ENCODE measurements around the gene UQCR10.

UQCR10 gene

GRCh38 chr22:29765905-29766631 lies 1.1 kb upstream of the UQCR10 start:
- DNase-seq (ENCODE audit: low read depth), result peak; percentile 15

GRCh38 chr22:29766632-29767170 lies 468 bp upstream of the UQCR10 start, which contains the start of gene ZMAT5:
Gene ZMAT5 (minus strand): TSS chr22:29767007. CDS start chr22:29748544, 18,463 bp downstream.
- peak; percentile 82 for DNase-seq (ENCODE audit: low read depth)

GRCh38 chr22:29768052-29768693 lies 1.0 kb downstream of the UQCR10 start:
- no peak for DNase-seq (ENCODE audit: low read depth)

- no peak for DNase-seq (ENCODE audit: low read depth)
These were observed 2.7 kb downstream of the UQCR10 start for GRCh38 chr22:29769723-29770321.

GRCh38 chr22:29772170-29772641 lies 5.0 kb downstream of the UQCR10 start:
- no peak for DNase-seq (ENCODE audit: low read depth)

GRCh38 chr22:29773233-29773632 lies 6.1 kb downstream of the UQCR10 start:
- no peak for DNase-seq (ENCODE audit: low read depth)

- DNase-seq (ENCODE audit: low read depth), result no peak
These were observed 13.1 kb downstream of the UQCR10 start for GRCh38 chr22:29780220-29780619.

- no peak for DNase-seq (ENCODE audit: low read depth)
These were observed 13.8 kb downstream of the UQCR10 start for GRCh38 chr22:29780748-29781676.

- DNase-seq (ENCODE audit: low read depth), result no peak
These were observed 15.1 kb downstream of the UQCR10 start for GRCh38 chr22:29782061-29782845.

- DNase-seq (ENCODE audit: low read depth), result no peak
These were observed 17.5 kb downstream of the UQCR10 start for GRCh38 chr22:29784451-29785361.

GRCh38 chr22:29786031-29786430 lies 18.9 kb downstream of the UQCR10 start:
- no peak for DNase-seq (ENCODE audit: low read depth)

- no peak for DNase-seq (ENCODE audit: low read depth)
These were observed 20.3 kb downstream of the UQCR10 start for GRCh38 chr22:29787371-29787980.

GRCh38 chr22:29788339-29789279 lies 21.4 kb downstream of the UQCR10 start:
- no peak for DNase-seq (ENCODE audit: low read depth)

- DNase-seq (ENCODE audit: low read depth), result no peak
These were observed 22.9 kb downstream of the UQCR10 start for GRCh38 chr22:29790061-29790460.

GRCh38 chr22:29793396-29793795 lies 26.2 kb downstream of the UQCR10 start:
- no peak for DNase-seq (ENCODE audit: low read depth)

- no peak for DNase-seq (ENCODE audit: low read depth)
These were observed 28.5 kb downstream of the UQCR10 start for GRCh38 chr22:29795663-29796062.

GRCh38 chr22:29797351-29797750 lies 30.2 kb downstream of the UQCR10 start:
- DNase-seq (ENCODE audit: low read depth), result no peak

- DNase-seq (ENCODE audit: low read depth), result no peak
These were observed 31.1 kb downstream of the UQCR10 start for GRCh38 chr22:29798318-29798717.

All from activated gamma-delta T cell treated with anti-CD3 and anti-CD28 coated beads, Interleukin-2, amount 50 U/mL, for 16 hours (primary cell).